Activated T-cell treated with anti-CD3 and anti-CD28 coated beads for 24 hours (primary cell): ENCODE measurements around the gene SFPQ.
"Not testable (repeated sequence)": the region's sequence is repeated elsewhere in the genome, so short reads cannot be mapped to it uniquely, and the experiment has no call there.

Experiments used
- DNase-seq: peaks from one replicate; pipeline ENCODE4 v3.0.0-alpha.2; 2020; ENCODE audit warnings: low read depth

The SFPQ gene

DNA sequence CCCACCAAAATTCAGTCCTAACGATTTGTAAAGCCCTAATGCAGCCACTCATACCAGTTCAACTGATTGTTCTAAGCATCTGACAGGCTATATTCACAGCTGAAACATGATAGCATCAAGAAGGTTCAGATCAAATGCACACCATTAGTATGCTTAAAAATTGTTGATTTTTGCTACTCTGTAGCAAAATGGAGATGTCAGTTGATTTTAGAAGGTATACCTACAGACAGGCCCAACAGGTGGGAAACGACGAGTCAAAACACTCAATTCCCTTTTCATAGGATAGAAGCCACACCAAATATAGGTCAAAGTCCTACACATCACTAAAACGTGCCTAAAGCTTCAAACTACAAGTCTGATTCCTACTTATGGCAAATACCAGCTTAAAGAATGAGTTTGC, 6.7 kb downstream of the SFPQ start:
- no peak for DNase-seq

DNA sequence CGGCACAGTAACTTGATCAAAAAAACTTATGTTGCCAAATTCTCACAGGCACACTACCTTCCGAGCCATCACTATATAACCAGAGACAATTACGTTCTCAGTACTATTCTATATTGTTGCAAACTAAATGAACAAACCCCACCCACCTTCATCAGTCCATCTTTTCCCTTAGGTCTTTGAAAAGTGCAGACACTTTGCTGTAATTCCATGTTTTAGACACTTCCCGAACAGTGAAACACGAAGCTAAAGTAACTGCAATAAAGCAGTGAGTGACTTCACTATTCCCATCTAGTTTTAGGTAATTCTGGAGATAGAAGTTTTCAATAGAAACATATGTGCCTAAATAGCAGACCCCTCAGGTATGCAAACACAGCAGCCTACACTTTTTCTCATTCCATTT, 7.7 kb downstream of the SFPQ start:
- DNase-seq: no peak

DNA sequence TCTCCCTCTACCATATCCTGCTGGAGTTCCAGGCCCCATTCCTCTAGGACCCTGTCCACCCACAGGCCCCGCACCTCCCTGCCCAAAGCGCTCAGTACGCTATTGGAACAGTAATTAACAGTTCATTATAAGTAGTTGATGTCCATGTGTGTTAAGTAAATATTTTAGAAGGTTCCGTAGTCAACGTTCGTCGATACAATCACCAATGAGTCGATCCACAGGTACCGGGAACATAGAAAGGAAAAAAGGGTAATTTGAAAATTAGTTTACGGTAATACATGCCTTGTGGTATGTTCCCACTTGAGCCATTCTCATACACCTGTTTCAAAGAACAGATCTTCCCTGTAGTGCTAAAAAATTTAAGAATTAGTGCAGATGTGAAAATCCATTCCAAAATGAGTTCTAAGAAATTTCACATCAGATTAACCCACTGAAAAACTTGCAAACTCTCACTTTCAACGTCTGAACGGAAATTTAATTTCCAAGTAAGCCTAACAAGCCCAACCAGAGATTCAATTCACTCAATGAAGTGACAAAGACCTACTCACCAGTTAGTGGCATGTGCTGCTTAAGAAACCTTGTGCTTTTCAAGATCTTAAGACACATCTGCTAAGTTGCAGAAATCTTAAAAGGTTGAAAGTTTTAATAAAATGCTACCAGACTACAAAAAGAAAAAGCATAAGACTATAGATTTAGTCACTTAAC, 8.3 kb downstream of the SFPQ start:
- DNase-seq: no peak

DNA sequence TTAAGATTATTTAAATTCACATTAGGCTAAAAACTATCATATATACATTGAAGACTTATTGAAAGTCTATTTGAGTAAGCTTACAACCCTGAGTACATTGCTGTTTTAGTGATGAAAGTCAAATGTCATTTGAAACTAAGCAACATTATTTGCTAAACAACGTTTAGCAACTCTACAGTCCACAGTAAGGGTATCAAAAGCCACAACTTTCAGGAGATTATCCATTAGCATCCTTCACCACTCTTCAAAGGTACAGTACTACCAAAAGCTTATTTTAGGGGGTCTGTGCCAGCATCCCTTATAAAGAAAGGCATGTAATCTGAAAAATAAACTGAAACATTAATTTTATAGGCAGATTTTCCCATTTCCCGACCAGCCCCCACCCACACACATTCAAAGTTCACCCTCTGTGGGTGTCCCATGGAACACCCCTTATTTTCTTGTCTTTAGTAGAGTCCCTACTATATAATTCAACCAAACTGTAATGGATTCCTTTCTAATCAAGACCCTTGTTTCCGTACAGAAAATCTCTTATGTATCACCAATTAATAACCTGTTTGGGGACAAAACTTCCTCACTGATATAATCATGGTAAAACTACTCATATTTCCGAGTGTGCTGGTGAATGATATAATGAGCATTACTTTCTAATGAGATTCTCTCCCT, 11.0 kb downstream of the SFPQ start:
- no peak for DNase-seq

DNA sequence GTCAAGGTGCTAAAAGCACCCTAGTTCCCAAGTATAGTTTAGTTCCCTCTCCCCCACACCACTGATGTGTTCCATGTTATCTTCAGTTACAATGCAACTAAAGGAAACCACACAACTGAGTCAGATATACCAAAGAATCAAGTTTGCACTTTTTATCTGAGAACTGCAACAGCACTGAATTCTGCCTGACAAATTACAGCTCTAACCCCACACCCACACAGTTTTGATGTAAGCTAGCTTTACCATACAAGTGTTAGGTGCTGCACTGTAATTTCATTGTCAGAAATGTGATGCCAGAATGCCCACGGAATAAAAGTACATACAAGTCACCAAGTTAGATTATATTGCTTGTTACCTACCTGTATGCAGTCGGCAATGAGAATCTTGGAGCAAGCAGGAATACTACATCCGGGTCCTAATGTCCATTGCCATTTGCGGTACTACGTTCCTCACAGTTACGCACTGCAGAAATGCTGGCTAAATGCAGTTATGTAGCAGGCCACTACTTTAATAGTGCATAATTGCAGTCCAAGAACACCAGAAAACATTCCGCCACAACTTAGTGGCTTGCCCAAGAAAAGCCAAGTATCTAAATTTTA, 12.1 kb downstream of the SFPQ start:
- DNase-seq: peak; percentile 30

DNA sequence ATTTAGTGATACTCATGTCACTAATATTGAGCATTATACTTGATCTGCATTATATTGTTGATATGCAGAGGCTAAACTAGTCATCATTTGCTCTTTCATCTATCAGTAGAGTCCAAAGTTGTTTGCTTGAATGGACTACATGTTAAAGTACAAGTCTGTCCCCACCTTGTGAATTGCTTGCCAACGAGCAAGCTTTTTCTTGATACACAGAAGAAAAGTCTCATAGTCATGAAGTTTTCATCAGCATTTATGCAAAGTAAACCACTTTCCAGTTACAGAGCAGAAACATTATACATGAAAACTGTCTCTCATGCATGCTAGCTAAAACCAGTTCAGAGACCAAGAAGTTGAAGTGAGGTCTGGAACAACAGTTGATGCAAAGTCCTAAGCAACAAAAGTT, 13.0 kb downstream of the SFPQ start:
- no peak for DNase-seq

DNA sequence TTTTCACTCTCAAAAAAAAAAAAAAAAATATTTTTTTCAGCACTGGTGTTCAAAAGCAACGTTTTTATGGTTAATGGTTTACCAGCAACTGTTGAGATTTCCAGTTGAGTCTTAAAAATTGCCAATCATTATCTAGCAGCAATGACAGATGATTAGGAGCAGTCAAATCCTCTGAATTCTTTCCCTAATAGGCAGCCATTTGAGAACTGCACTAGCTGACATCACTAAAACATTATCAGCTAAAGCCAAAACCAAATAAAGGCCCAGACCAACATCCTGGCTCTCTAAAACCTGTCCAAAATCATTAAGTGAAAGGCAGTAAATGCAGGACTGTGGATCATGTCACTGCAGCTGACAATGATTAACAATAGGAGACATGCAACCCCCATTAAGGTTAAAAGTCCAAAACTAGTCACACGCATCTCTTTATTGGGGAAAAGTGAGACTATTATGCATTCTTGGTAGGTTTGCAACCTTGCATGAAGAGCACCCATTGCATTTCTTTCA, 14.0 kb downstream of the SFPQ start:
- DNase-seq: no peak

DNA sequence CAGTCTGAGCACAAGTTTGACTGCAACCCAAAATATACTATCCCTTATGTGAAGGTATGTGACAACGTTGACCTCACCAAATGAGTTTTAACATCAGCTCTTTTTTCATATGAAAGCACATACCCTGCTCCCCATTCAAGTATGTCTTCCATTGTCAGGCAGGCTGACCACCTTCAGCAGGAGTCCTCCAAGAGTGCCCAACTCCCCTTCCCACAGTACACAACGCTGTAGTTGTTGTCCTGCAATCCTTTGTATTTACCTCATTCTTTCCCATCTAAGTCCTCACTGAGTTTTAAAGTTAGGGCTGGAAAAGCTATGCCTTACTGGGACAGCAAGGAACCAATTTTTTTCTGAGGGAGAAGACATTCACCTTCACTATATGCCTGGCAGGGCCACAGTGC, 14.7 kb downstream of the SFPQ start:
- no peak for DNase-seq

- no peak for DNase-seq
These were observed 15.6 kb downstream of the SFPQ start for GRCh38 chr1:35177237-35177786.

DNA sequence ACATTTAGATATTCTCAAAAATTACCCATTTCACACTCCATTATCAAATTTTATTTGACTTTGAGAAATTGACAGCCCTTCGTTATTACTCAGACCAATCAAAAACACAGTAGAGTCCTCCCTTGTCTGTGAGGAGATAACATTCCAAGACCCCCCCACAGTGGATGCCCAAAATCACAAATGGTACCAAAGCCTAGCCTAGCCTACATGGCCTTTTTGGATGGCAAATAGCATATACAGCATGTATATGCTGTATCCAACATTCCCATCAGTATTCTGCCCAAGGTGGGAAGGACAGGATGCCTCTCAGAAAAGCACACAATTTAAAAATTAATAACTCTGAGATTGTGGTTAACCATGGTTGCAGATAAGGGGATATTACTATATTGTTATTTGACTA, 17.3 kb downstream of the SFPQ start:
- no peak for DNase-seq

DNA sequence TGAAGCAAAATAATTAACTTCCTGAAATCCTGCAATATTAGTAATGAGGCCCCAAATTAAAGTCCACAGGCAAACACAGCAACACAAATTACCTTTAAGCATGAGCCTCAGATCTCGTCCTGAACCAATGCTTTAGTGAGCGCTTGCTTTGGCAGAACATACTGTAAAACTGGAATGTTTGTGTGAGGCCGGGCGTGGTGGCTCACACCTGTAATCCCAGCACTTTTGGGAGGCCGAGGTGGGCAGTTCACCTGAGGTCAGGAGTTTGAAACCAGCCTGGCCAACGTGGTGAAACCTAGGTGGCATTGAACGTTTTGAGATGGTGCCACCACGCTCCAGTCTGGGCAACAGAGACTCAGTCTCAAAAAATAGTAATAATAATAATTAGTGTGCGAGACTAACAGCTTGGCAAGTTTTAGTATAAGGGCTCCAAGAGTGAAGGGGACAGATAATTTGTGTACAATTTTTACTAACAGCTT, 17.8 kb downstream of the SFPQ start:
- no peak for DNase-seq

GRCh38 chr1:35173909-35174540, 18.9 kb downstream of the SFPQ start:
- DNase-seq: no peak

DNA sequence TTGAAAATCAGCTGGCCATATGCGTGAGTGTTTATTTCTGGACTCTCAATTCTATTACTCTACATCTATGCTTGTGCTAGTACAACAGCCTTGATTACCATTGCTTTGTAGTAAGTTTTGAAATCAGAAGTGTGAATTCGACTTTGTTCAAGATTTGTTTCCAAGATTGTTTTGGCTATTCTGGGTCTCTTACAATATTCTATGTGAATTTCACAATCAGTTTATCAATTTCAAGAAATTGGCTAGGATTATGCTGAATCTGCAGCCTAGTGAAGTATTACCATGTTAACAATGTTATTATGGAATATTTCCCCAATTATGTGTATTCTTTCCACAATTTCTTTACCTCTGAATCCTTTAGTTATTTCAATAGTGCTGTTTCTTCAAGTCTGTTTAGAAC, 19.5 kb downstream of the SFPQ start:
- DNase-seq: no peak

- DNase-seq: no peak
These were observed 20.9 kb downstream of the SFPQ start for GRCh38 chr1:35172022-35172421.

GRCh38 chr1:35171579-35171978, 21.4 kb downstream of the SFPQ start:
- DNase-seq: no peak

- DNase-seq: no peak
These were observed 28.1 kb downstream of the SFPQ start for GRCh38 chr1:35164893-35165292.

DNA sequence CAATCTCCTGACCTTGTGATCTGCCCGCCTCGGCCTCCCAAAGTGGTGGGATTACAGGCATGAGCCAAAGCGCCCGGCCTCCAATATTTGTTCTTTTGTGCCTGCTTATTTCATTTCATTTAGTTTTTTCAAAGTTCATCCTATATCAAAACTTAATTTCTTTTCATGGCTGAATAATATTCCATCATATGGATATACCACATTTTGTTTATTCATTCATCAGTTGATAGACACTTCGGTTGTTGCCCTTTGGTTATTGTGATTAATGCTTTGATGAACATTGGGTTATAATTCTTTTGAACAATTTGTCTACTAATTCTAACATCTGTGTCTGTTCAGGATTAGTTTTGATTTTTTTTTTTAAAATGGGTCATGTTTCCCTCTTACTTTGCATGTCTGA, 41.7 kb downstream of the SFPQ start:
- no peak for DNase-seq

- DNase-seq: not testable (repeated sequence)
These were observed 46.9 kb downstream of the SFPQ start for GRCh38 chr1:35145892-35146549.

GRCh38 chr1:35143737-35144508, 49.0 kb downstream of the SFPQ start:
- DNase-seq: no peak

- not testable (repeated sequence) for DNase-seq
These were observed 50.2 kb downstream of the SFPQ start for GRCh38 chr1:35142728-35143127.

- not testable (repeated sequence) for DNase-seq
These were observed 50.7 kb downstream of the SFPQ start for GRCh38 chr1:35142294-35142693.
